Endothelial cell (in vitro differentiated cells): ENCODE data around the gene PHKB. TPM values are rescaled to one million over a fixed set of nuclear protein-coding genes. Genes with fewer than 3 reads are reported as not detected.

ENCODE experiments used
- DNase-seq: peaks from one replicate; pipeline ENCODE4 v3.0.0; 2021; ENCODE audit warnings: low spot score
- H3K27ac Mint-ChIP-seq: one replicate; pipeline ENCODE4 v1.8.0; 2021; ENCODE audit warnings: mixed read lengths, inconsistent platforms; ENCODE audit not compliant: unreplicated experiment
- H3K27me3 Mint-ChIP-seq: one replicate; pipeline ENCODE4 v1.8.0; 2021; ENCODE audit warnings: mild to moderate bottlenecking, moderate library complexity, mixed read lengths, inconsistent platforms; ENCODE audit not compliant: unreplicated experiment
- H3K36me3 Mint-ChIP-seq: one replicate; pipeline ENCODE4 v1.8.0; 2021; ENCODE audit warnings: mild to moderate bottlenecking, low read depth, mixed read lengths, inconsistent platforms; ENCODE audit not compliant: unreplicated experiment
- H3K4me1 Mint-ChIP-seq: one replicate; pipeline ENCODE4 v1.8.0; 2021; ENCODE audit warnings: mild to moderate bottlenecking, mixed read lengths, inconsistent platforms; ENCODE audit not compliant: unreplicated experiment
- H3K4me3 Mint-ChIP-seq: one replicate; pipeline ENCODE4 v1.8.0; 2021; ENCODE audit warnings: mild to moderate bottlenecking, mixed read lengths, inconsistent platforms; ENCODE audit not compliant: unreplicated experiment
- H3K9me3 Mint-ChIP-seq: one replicate; pipeline ENCODE4 v1.8.0; 2021; ENCODE audit warnings: mixed read lengths, inconsistent platforms; ENCODE audit not compliant: unreplicated experiment
- CTCF ChIP-seq: fragments of 200-600 bp; sonication (generic); IDR thresholded peaks from one replicate; pipeline ENCODE4 v1.5.0; 2021; ENCODE audit warnings: antibody characterized with exemption; ENCODE audit not compliant: unreplicated experiment
- total RNA-seq: library from RNA; stranded (reverse); fragmentation: NEBNext Ultra II Directional; extraction: Animal tissue kit (Norgen Biotek cat#: 25700); gene quantifications from one replicate; pipeline ENCODE4 v1.2.1, GENCODE V29; 2021; ENCODE audit not compliant: unreplicated experiment

The PHKB gene
- total RNA-seq, 1 donor from 2014 or later = 125 TPM

- no peak overlapping the region for H3K27ac Mint-ChIP-seq
- peaks cover 1% of the 10 kb centered on the region for H3K27me3 Mint-ChIP-seq
- no peak for DNase-seq
- peaks cover 8% of the 10 kb centered on the region for H3K4me1 Mint-ChIP-seq
- no peaks in the 10 kb centered on the region for H3K9me3 Mint-ChIP-seq
- TF ChIP-seq CTCF = no peak
- no peaks in the 10 kb centered on the region for H3K36me3 Mint-ChIP-seq
- H3K4me3 Mint-ChIP-seq = no peak overlapping the region
Observed at GRCh38 chr16:47732523-47733111, 271.5 kb downstream of the PHKB start.

GRCh38 chr16:47734081-47734857 lies 273.1 kb downstream of the PHKB start:
- Mint-ChIP-seq H3K9me3 (no peaks in the 10 kb centered on the region), H3K4me1 (no peaks in the 10 kb centered on the region), H3K36me3 (no peaks in the 10 kb centered on the region), H3K27ac (no peak overlapping the region), H3K27me3 (peaks cover 1% of the 10 kb centered on the region), H3K4me3 (no peak overlapping the region)
- TF ChIP-seq CTCF = no peak
- DNase-seq = no peak

GRCh38 chr16:47734987-47735594 lies 274.0 kb downstream of the PHKB start:
- Mint-ChIP-seq H3K9me3 (no peaks in the 10 kb centered on the region), H3K4me3 (no peak overlapping the region), H3K4me1 (no peaks in the 10 kb centered on the region), H3K27me3 (peaks cover 1% of the 10 kb centered on the region), H3K36me3 (no peaks in the 10 kb centered on the region), H3K27ac (no peak overlapping the region)
- TF ChIP-seq CTCF = no peak
- no peak for DNase-seq

- no peak for TF ChIP-seq CTCF
- Mint-ChIP-seq H3K36me3 (no peaks in the 10 kb centered on the region), H3K27me3 (no peaks in the 10 kb centered on the region), H3K4me3 (no peak overlapping the region), H3K4me1 (no peaks in the 10 kb centered on the region), H3K27ac (no peak overlapping the region), H3K9me3 (no peaks in the 10 kb centered on the region)
- DNase-seq = no peak
Observed at GRCh38 chr16:47750371-47750770, 289.2 kb downstream of the PHKB start.

Other genes starting within 250 kb of the PHKB start
- 66.3 TPM for gene ITFG1, start 268 bp upstream of the PHKB start, total RNA-seq